CD4-positive, alpha-beta T cell treated with Interleukin-1 beta for 1 hour (primary cell): Measurements from ENCODE around the gene STMN1.
A peak's percentile ranks its signal among the peaks of the same experiment; 100 is the strongest.

Source experiments
- DNase-seq, 2 donors: peaks; one replicate each; pipeline ENCODE4 v3.0.0-alpha.2; 2020 to 2022

Gene STMN1

GRCh38 chr1:25867210-25867991 lies 38.8 kb downstream of the STMN1 start:
- no peak for DNase-seq

GRCh38 chr1:25866288-25866687 lies 39.9 kb downstream of the STMN1 start:
- DNase-seq, result no peak

- no peak for DNase-seq
Observed at GRCh38 chr1:25864434-25864833, 41.8 kb downstream of the STMN1 start.

- DNase-seq, result no peak
Observed at GRCh38 chr1:25863486-25864262, 42.5 kb downstream of the STMN1 start.

GRCh38 chr1:25862785-25863485 lies 43.3 kb downstream of the STMN1 start:
- DNase-seq, result no peak

GRCh38 chr1:25861316-25862286 lies 44.6 kb downstream of the STMN1 start:
- DNase-seq, result peak in 1 of 2 donors; percentile 30

GRCh38 chr1:25858906-25859789 lies 47.1 kb downstream of the STMN1 start, which contains the start of gene AUNIP:
Gene AUNIP (minus strand): TSS chr1:25859457. CDS start chr1:25859357, 100 bp downstream.
- DNase-seq, result peak; percentile 90 to 91

- DNase-seq, result no peak
Observed at GRCh38 chr1:25858494-25858893, 47.7 kb downstream of the STMN1 start.

GRCh38 chr1:25856856-25857255 lies 49.4 kb downstream of the STMN1 start:
- no peak for DNase-seq

GRCh38 chr1:25854554-25854953 lies 51.7 kb downstream of the STMN1 start:
- no peak for DNase-seq
